NCI-H128 (cell line): Measurements from ENCODE around the gene POLR2L.

ENCODE experiments used
- DNase-seq: peaks from one replicate; lab custom pipeline; 2025; ENCODE audit not compliant: unreplicated experiment; lab: John Stamatoyannopoulos, UW

The POLR2L gene

DNA sequence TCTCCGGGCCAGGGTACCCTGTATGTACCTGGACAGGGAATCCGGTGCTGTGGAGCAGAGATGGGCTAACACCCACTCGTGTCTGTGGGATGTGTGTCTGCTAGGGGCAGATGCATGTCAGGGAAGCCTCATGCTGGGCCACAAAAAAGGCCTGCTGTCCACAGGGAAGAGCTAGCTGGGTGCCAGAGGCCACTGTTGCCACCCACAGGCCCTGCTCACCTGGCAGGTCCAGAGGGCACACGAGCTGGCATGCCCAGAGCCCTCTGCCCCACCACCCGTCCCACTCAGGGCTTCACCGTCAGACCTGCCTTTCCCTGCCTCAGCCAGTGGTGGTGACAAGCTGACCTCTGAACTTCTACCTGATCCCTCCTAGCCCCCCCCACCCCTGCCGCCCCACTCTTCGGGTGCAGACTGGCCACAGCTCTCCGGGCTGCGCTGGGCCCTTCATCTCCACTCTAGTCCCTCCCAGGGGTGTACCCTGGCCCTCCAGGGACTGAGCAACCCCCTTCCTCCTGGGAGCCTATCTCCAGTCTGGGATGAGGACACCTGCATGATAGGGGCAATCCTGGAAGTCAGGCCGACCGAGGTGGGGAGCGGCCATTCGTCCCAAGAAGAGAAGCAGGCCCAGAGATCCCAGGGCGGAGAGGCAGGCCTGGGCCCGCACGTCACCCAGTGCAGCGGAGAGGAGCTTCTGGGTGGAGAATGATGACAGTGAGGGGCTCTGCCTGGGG is 45.6 kb downstream of the POLR2L start:
- DNase-seq = no peak

DNA sequence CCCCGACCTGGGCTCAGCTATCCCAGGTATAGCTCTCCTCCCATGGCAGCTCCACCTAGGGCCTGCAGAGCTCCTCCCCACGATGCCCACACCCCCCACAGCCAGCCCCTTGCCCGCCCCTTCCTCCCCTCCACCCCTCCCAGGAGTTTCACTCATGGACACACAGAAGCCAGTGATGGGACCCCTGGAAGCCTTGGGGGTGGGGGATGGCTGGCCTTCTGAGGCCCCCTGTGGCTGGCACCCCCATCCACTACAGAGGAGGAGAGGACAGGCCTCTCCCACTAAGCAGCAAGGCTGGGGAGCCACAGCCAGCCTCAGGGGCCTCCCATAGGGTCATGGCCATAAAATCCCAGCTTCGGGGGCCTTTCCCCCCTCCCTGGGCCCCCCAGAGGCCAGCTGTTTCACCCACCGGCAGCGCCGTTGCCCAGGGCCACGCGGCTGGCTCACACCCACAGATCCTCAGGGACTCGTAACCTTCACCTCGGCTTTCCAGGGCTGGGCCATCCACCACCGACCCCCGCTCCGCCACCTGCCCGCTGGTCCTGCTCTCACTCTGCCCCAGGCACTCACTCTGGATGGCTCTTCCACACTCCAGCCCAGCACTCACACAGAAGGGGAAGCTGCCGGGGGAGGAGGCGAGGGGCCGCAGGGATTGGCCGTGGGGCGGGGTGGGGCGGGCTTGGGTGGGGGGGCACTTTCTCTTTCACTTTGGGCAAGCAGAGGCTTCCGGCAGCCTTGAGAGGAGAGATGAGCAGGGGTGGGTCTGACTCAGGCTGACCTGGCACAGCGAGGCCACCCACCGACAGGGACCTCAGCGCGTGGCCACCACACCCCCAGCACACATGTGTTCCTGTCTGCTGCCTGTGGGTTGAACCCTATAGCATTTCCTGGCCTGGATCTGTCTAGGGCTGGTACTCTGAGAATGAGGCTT is 46.4 kb downstream of the POLR2L start:
- DNase-seq = no peak

DNA sequence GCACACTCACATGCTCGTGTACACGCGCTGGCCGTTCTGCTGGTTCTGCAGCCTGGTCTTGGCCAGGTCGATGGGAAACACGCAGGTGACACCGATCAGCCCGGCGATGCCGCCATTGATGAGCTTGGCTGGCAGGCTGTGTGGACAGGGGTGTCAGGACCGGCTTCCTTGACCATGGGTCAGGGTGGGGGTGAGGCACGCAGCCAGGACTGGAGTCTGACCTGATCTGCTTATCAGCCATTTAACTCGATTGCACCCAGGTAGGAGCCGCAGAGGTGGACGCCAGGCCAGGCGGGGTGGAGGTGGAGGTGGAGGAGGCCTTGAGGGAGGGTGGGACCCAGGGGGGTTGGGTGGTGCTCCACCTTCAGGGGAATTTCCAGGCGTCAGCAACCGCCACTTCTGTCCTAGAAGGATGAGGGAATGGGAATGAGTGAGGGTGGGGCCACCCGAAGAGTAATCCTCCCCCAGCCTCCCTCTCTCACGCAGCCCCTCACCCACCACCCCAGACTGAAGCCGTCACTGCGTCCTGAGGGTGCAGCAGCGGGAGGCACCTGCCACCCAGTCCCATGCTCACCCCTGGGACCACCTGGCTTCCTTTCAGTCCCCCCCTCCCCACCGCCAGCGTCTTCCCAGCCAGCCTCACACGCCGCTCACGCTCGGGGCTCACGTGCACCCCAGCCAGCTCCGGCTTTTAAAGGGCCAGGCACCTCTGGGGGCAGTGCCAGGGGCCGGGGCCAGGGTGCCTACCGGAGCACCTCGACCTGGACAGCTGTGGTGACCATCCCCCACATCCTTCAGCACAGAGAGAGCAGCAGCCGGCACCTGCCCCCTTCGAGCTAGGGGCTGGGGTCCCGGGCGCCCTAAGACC is 47.3 kb downstream of the POLR2L start:
- DNase-seq = no peak

DNA sequence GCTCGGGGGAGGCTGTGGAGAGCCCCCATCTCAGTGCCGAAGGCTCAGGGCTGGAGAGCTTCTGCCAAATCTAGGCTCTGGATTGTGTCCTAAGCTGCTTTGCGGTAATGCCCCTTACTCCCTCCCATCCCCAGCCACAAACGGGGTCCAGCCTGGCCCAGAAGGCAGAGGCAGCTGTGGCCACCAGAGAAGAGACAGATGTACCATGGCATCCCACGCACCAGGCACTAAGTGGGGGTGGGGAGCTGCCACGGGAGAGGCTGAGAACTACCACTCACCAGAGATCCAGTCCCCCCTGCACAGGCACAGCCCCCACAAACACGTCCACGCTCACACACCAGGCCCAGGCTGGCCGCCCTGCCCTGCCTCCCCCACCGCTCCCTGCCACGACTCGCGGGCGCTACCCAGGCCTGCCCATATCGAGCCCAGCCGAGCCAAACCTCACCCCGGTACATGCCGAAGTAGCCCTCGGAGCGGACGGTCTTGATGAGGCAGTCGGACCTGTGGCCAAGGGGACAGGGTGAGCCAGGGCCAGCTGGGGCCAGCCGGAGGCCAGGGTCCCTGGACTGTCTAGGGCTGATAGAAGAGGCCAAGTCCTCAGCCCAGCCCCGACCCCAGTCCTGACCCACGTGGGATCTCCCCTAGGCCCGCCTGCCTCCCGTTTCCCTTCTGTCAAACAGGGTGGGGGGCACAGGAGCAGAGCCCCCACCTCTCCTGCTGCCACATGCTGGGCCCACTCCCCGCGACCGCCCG is 48.1 kb downstream of the POLR2L start:
- DNase-seq = no peak

DNA sequence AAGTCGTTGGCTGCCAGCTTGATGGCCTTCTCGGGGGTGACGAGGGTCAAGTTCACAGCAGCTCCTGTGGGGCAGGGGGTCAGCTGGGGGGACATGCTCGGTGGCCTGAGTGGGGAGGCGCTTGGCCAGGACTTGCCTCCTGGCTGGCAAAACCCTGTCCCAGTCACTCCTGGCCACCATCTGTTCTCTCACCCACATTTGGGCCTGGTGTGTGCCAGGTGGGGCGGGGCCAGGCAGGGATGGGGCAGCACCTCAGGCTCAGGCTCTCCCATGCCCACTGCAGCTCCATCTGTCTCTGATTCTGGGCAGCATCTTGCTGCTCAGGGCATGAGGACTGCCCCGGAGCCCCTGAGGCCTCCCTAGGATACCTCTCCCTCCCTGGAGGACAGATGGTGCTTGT is 48.8 kb downstream of the POLR2L start:
- no peak for DNase-seq

DNA sequence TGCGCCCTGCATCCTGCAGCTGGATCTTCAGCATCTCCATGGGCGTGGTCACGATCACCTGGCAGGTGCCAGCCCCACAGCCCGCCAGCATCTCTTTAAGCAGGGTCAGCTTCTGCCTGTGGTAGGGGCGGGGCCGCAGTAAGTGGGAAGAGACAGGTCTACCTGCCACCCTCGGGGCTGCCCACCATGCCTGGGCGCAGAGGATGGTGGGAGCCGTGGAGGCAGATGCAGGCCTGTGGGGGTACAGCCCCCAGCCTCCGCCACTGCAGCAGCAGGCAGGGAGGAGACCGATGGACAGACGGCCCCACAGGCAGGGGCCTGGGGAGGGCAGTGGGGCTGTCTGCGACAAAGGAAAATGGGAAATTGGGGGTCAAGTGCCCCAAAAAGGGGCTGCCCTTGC is 49.5 kb downstream of the POLR2L start:
- no peak for DNase-seq

DNA sequence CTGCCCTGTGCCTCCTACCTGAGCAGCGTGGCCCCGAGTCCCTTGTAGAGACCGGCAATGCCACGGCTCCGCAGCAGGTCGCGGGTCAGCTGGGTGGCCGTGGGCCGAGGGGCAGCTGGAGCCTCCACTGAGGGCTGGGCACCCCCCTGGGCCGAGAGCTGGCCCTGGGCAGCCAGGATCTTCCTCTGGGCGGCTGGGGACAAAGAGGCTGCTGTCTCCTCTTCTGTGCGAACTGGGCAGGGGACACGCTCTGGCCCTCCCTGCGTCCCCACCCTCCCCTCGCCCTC is 49.9 kb downstream of the POLR2L start:
- DNase-seq = no peak

DNA sequence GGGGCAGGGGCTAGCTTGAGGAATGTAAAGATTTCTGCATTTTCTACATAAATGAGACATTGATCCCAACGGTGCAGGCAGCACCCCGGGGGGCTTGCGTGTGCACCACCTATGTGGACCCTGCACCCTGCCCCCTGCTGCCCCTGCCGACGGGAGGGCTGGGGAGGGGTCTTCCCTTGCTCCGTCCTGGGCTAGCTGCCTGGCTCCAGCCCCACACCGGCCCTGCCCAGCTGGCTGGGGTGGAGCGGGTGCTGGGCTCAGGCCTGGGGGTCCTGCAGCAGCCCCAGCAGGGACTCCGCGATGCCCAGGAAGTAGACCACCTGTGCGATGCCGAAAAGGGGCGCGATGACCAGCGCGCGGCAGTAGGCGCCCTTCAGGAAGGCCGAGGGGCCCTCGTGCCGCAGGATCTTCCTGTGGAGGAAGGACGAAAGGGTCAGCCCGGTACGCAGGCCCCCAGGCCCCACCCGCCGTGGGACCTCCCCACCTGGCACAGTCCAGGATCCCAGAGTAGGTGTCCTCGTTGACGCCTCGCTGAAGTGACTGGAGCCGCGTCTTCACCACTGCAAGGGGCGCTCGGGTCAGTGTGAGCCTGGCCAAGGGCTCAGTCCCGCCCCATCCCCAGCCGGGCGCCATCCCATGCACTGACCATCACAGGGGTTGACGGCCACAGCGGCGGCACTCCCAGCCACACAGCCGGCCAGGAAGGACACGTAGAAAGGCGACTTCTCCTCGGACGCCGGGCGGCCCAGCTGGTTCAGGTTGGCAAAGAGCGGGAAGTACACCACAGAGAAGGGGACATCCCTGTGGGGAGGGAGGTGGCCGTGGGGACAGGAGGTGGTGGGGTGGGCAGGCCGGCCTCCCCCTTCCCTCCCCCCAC is 50.4 kb downstream of the POLR2L start:
- DNase-seq = no peak

DNA sequence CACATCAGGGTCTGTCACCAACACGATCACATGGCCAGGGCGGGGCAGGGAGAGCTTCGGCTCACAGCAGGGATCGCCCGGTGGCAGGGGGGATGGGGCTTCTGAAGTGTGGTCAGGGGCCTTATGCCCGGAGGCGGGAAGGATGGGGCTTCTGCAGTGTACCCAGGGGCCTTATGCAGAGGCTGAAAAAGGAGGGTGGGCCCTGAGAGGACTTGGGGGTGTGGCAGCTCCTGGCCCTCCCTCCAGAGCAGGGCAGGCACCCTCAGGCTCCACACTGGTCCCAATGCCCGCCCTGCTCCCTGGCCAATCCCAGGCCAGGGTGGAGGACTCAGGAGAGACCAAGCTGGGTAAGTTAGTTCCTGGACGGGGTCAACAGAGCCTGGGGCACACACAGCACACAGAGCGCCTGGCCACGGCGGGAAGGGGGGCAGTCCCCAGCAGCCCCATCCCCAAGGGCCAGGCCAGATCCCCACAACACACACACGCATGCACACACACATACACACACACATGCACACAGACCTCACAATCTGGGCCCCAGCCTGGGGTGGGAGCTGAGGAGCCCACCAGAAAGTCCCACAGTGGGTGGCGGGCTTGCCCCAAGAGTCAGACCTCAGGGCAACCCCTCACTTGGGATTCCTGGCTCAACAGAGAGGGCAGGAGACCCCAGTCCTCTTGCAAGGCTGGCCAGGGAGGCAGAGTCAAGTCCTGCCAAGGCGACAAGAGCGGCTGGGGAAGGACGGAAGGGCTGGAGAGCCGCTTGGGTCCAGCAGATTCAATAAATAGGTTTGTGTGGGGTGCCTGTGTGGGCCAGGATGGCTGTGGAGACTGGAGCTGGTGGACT is 51.4 kb downstream of the POLR2L start:
- DNase-seq = no peak

DNA sequence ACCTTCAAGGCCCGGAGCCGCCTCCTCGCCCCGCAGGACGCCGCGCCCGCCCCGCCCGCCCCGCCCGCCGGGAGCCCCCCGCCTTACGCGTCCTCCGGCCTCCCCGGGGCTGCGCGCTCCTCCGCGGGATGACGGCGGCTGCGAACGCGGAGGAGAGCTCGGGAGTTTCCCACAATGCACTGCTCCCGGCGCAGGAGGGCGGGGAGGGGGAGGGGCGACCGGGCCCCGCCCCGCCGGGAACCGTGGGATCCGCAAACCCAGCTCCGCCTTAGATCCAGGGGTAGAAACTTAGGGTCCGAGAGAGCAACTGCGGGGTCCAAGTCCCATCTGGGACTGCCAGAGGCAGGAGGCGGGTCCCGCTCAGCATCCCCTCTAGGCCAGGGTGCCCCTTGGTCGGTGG is 52.4 kb downstream of the POLR2L start, which contains the start of gene CEND1:
Gene CEND1 (minus strand): TSS at position 148 of the 400 bp plus-strand sequence. CDS start 1,514 bp downstream, outside the sequence.
- DNase-seq = peak; percentile 32
